OCI-LY7 (cell line): ENCODE measurements around the gene ALDH16A1.

Experiments used
- EZH2phosphoT487 ChIP-seq: fragments of 200-600 bp; sonication (generic); IDR thresholded peaks from 2 replicates; pipeline ENCODE4 v1.6.1; 2018; ENCODE audit warnings: low read depth, borderline replicate concordance, mild to moderate bottlenecking, mixed run types, antibody characterized with exemption, low read length, moderate library complexity, mixed read lengths
- TF ChIP-seq, protein P1 (sequence below): fragments of 200-600 bp; sonication (generic); conservative IDR thresholded peaks from 2 replicates; pipeline ENCODE4 v1.5.1; 2014; ENCODE audit warnings: mild to moderate bottlenecking, antibody characterized with exemption, low read length, moderate library complexity, mixed read lengths

DNA sequence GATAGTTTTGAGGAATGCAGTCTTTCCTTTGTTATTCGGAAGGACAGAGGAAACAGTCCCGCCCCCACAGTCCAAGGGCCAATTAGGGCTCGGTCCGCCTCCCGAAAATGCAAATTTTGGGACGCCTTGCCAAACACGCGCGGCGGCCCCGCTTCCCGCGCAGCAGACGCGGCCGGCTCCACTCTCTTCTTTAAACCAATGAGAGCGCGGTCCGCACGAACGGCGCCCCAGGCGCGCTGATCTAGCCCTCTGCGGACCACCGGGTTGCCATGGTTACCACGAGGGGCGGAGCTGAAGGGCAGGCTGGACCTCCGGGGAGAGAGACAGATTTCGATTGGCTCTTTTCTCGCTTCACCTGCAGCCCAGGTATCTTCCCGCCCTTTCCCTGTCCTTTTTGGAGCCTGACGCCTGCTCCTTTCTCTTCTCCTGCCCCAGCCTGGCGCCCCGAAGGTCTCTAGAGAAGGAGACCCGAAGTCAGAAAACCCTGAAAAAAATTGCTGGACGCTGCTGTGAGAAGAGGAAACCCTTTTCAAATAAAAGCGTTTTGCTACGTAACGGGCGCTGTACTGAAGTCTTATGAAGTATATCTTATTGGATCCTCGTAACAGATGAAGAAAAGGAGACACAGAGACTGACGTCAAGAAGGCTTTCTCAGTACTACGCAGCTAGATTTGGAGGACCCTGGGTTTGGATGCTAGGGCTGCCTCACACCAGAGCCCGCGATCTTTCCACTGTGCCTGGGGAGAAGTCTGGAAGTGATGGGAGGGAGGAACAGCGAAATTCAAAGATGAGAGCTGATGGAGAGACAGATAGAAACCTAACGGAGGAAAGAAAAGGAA lies 31.8 kb upstream of the ALDH16A1 start:
- TF ChIP-seq, protein P1, sequence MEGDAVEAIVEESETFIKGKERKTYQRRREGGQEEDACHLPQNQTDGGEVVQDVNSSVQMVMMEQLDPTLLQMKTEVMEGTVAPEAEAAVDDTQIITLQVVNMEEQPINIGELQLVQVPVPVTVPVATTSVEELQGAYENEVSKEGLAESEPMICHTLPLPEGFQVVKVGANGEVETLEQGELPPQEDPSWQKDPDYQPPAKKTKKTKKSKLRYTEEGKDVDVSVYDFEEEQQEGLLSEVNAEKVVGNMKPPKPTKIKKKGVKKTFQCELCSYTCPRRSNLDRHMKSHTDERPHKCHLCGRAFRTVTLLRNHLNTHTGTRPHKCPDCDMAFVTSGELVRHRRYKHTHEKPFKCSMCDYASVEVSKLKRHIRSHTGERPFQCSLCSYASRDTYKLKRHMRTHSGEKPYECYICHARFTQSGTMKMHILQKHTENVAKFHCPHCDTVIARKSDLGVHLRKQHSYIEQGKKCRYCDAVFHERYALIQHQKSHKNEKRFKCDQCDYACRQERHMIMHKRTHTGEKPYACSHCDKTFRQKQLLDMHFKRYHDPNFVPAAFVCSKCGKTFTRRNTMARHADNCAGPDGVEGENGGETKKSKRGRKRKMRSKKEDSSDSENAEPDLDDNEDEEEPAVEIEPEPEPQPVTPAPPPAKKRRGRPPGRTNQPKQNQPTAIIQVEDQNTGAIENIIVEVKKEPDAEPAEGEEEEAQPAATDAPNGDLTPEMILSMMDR, result no peak
- TF ChIP-seq EZH2phosphoT487, result peak; percentile 79; the same call in 1 of the 2 replicates
